Activated CD4-positive, alpha-beta T cell treated with anti-CD3 and anti-CD28 coated beads, Interleukin-2, amount 10 ng/mL, durations not matched to agents 24 days and 14 days (primary cell): ENCODE measurements around the gene SEPSECS. TPM values are rescaled to one million over a fixed set of nuclear protein-coding genes. Genes with fewer than 3 reads are reported as not detected.

ENCODE experiments used
- DNase-seq: peaks from one replicate; pipeline ENCODE4 v3.0.0; 2022
- H3K27ac Mint-ChIP-seq: one replicate; pipeline ENCODE4 v1.8.0; 2022; ENCODE audit warnings: mild to moderate bottlenecking, mixed read lengths
- H3K27me3 Mint-ChIP-seq: one replicate; pipeline ENCODE4 v1.8.0; 2022; ENCODE audit warnings: mixed read lengths
- H3K36me3 Mint-ChIP-seq: one replicate; pipeline ENCODE4 v1.8.0; 2022; ENCODE audit warnings: low read depth, mild to moderate bottlenecking, mixed read lengths
- H3K4me1 Mint-ChIP-seq: one replicate; pipeline ENCODE4 v1.8.0; 2021; ENCODE audit warnings: mixed read lengths
- H3K4me3 Mint-ChIP-seq: one replicate; pipeline ENCODE4 v1.8.0; 2022; ENCODE audit warnings: mild to moderate bottlenecking, moderate library complexity, mixed read lengths
- H3K9me3 Mint-ChIP-seq: one replicate; pipeline ENCODE4 v1.8.0; 2021; ENCODE audit warnings: mixed read lengths
- intact Hi-C: fragments of 100-400 bp; cut with micrococcal nuclease; formaldehyde crosslinking; loops from one replicate; pipeline ENCODE4 v1.15.1; 2023
- total RNA-seq: library from RNA; stranded (reverse); gene quantifications from 2 replicates; pipeline ENCODE4 v1.2.3, GENCODE V29; 2022

SEPSECS gene
- total RNA-seq, 1 donor from 2014 or later = 13.2 TPM

DNA sequence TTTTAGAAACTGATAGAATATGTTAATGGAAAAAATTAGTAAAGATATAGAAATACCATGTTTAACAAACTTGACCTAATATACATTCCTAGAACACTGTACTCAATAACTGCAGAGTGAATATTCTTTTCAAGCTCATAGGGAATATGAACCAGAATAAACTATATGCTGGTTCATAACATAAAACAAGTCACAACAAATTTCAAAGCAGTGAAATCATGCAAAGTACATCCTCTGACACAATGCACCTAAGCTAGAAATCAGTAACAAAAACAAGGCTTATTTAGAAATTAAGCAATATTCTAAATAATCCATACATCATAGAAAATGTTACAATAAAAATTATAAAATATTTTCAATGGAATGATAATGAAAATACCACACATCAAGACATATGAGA, 9.2 kb upstream of the SEPSECS start:
- Mint-ChIP-seq H3K9me3 (no peaks in the 10 kb centered on the region), H3K36me3 (peaks cover 40% of the 10 kb centered on the region), H3K27ac (no peak overlapping the region), H3K27me3 (no peaks in the 10 kb centered on the region), H3K4me3 (no peak overlapping the region), H3K4me1 (peaks cover 5% of the 10 kb centered on the region)
- intact Hi-C loops = loop anchor here (10.0 kb wide), 1 partner anchor 1415 kb away; the partner anchor contains the start of gene TBC1D19
- no peak for DNase-seq

DNA sequence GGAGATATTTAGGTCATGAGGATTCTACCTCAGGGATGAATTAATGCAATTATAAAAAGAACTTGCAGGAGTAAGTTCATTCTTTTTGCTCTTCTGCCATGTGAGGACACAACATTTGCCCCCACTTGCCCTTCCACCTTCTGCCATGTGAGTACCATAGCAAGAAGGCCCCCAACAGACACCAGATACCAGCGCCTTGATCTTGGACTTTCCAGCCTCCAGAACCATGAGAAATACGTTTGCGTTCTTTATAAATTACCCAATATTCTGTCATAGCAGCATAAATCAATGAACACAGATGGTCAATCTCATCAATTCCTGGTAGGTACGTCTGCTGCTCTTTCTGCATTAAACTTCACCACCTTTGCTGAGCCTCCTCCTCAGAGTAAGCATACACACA, 5.7 kb upstream of the SEPSECS start:
- H3K36me3 Mint-ChIP-seq = peaks cover 35% of the 10 kb centered on the region

DNA sequence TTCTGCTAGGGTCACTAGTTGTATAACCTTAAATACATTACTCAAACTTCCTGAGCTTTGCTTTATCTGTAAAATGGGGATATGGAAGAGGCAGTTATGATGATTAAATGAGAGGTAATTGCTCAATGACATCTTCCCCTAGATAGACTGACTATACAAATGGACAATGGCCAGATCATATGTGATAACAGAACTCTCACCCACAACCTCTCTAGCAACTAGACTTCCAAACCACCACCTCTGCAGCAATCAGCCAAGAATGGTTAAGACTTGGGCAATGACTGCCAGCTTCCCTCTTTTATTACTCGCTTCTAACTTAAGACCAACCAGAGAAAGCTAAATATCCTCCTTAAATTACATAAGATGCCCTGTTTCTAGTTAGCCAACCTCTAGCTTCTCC, 2.9 kb upstream of the SEPSECS start:
- peaks cover 28% of the 10 kb centered on the region for H3K36me3 Mint-ChIP-seq
- no peak for DNase-seq
- H3K27me3 Mint-ChIP-seq = peaks cover 2% of the 10 kb centered on the region
- H3K27ac Mint-ChIP-seq = no peak overlapping the region
- intact Hi-C loops = loop anchor here (5.0 to 10.0 kb wide), 2 partner anchors 691 to 1422 kb away; partner anchors contain the start of gene TBC1D19
- H3K4me3 Mint-ChIP-seq = no peak overlapping the region
- H3K4me1 Mint-ChIP-seq = peaks cover 33% of the 10 kb centered on the region
- H3K9me3 Mint-ChIP-seq = no peaks in the 10 kb centered on the region

More for the DNA sequence above, 5.7 kb upstream of the SEPSECS start:
- H3K27ac Mint-ChIP-seq = no peak overlapping the region
- H3K9me3 Mint-ChIP-seq = no peaks in the 10 kb centered on the region
- peaks cover 19% of the 10 kb centered on the region for H3K4me1 Mint-ChIP-seq
- H3K4me3 Mint-ChIP-seq = no peak overlapping the region
- H3K27me3 Mint-ChIP-seq = no peaks in the 10 kb centered on the region
- intact Hi-C loops = loop anchor here (10.0 kb wide), 1 partner anchor 1419 kb away; the partner anchor contains the start of gene TBC1D19
- DNase-seq = no peak

DNA sequence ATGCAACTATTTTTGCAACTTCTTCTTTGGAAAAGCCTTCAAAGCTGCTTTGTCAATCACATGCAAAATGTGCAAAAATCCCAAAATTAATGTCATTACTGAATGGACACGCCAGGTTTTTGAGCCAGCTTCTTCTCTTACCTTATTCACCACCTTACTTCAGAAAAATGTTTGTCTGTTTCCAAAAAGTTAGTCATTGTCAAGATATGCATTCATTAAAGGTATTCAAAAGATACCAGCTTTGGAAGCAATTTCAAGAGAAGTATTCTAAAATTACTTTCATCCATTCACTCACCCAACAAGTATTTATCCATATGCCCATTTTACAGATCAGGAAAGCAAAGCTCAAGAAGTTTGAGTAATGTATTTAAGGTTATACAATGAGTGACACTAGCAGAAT, 2.3 kb upstream of the SEPSECS start:
- Mint-ChIP-seq H3K4me3 (no peak overlapping the region), H3K4me1 (peaks cover 35% of the 10 kb centered on the region), H3K36me3 (peaks cover 29% of the 10 kb centered on the region), H3K27me3 (peaks cover 2% of the 10 kb centered on the region), H3K9me3 (no peaks in the 10 kb centered on the region), H3K27ac (no peak overlapping the region)
- intact Hi-C loops = loop anchor here (5.0 to 10.0 kb wide), 2 partner anchors 690 to 1422 kb away; partner anchors contain the start of gene TBC1D19
- no peak for DNase-seq

DNA sequence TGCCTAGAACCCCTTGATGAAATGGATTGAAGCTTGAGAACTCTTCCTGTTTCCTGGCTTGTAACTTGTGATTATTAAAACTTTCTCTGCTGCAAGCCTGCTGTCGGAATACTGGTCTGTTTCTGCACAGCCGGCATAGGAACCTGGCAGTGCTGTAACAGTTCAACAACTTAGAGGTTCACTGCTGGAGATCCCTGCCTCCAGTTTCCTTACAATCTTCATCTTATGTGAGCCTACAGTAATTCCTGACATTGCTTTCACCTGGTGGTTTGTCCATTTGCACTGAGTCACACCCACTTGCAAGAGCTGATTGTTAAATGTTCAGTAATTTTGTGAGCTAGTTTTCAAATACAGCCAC, 1.3 kb upstream of the SEPSECS start:
- Mint-ChIP-seq H3K4me3 (peak overlapping the region; percentile 85), H3K27me3 (peaks cover 2% of the 10 kb centered on the region), H3K36me3 (peaks cover 30% of the 10 kb centered on the region), H3K27ac (peak overlapping the region; percentile 100), H3K9me3 (no peaks in the 10 kb centered on the region), H3K4me1 (peaks cover 33% of the 10 kb centered on the region)
- DNase-seq = no peak
- intact Hi-C loops = loop anchor here (2.0 to 10.0 kb wide), 4 partner anchors 39 to 1423 kb away; partner anchors contain the start of genes SMIM20 and TBC1D19

DNA sequence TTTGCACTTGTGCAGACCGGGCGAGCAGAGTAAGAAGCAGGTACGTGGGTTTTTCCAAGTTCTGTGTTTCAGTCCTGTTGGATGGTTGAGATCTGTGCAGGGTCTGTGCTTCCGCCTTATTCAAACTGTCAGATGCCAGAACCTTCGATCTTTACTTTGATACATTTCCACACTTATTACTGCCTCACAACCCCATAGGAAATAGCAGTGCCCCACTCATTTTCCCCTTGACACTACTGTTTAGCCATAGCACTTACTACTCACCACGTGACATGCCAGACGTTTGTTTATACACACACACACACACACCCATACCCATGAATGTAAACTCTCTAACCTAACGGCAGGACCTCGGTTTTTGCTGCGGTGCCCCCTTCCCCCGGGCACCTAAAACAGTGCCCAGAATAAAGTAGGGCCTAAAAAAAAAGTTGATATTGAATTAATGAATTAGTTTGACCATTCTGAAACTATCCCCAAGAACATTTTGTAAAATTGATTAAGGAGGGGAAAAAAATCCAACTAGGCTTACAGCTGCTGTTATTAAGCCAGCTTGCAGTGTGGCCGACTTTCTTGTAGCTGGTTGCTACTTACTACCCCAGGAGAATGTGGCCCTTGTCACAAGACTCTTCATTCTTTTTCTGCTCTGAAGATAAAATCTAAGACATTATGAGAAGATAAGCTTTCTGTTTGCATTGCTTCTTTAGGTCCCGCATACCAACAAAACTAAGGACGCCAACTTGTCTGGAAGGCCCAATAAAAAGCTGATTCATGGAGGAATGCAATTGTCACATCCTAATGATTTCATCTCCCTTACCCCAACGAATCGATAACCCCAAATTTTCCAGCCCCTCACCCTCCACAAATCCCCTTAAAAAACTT, 704 bp upstream of the SEPSECS start:
- Mint-ChIP-seq H3K4me3 (peak overlapping the region; percentile 85), H3K27ac (peak overlapping the region; percentile 100), H3K9me3 (no peaks in the 10 kb centered on the region), H3K4me1 (peaks cover 33% of the 10 kb centered on the region), H3K27me3 (peaks cover 2% of the 10 kb centered on the region), H3K36me3 (peaks cover 24% of the 10 kb centered on the region)
- DNase-seq = peak; percentile 60
- intact Hi-C loops = loop anchor here (1.0 to 10.0 kb wide), 9 partner anchors 18 to 1424 kb away; partner anchors contain the start of genes ANAPC4, DHX15, SMIM20 and TBC1D19

DNA sequence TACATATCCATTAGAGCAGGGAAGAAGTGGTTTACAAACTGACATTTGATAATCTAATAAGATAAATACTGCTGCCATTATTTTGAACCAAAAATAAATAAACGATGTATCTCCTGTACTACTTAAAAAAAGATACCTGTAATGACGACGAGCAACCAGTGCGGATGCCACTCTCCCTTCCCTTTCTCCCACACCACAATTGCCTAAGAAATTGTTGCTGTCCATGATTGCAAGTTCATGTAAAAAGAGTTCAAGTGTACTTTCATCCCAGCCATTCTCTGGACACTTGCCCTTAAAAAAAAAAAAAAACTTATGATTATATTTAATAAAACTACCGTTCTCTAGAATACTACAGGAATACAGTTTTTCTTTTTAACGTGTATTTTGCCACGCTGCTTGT, 1.4 kb downstream of the SEPSECS start:
- intact Hi-C loops = no loop called here

DNA sequence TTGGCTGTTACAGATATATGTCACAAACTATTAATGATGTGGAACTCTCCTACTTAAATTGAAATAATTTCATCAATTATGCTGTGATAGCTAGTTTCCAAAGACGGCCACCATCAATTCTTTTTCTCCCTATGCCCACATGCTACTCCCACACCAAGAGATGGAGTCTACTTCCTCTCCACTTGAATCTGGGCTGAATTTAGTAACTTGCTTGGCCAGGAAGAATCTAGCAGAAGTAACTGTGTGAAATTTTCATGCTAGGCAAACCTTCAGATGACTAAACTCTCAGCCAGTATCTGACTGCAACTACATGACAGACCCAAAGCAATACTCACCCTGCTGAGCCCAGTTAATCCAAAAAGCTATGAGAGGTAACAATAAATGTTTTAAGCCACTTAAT, 3.2 kb downstream of the SEPSECS start:
- Mint-ChIP-seq H3K27ac (no peak overlapping the region), H3K9me3 (no peaks in the 10 kb centered on the region), H3K27me3 (peaks cover 2% of the 10 kb centered on the region), H3K36me3 (peaks cover 14% of the 10 kb centered on the region), H3K4me1 (peaks cover 23% of the 10 kb centered on the region), H3K4me3 (no peak overlapping the region)
- DNase-seq = peak; percentile 40
- intact Hi-C loops = no loop called here

More for the DNA sequence above, 1.4 kb downstream of the SEPSECS start:
- Mint-ChIP-seq H3K9me3 (no peaks in the 10 kb centered on the region), H3K4me3 (peak overlapping the region; percentile 85), H3K27ac (peak overlapping the region; percentile 100), H3K36me3 (peaks cover 20% of the 10 kb centered on the region), H3K27me3 (peaks cover 2% of the 10 kb centered on the region), H3K4me1 (peaks cover 31% of the 10 kb centered on the region)
- DNase-seq = peak; percentile 46

DNA sequence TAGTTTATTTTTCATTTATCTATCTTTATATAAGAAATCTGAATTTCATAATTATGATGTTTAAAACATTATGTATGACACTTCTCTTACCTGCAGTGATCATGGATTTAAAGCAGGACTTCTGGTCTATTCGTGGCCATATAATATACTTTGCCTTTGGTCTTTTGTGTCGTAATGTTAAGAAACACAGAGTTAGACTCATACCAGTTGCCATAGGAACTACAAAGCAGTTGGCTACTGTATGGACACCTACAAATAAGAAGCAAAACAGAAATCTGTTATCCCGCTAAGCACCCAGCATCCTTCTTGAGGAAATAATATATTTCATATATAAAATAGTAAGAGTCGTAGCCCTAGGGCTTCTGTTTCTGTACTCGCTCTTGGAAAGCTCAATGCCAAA, 4.3 kb downstream of the SEPSECS start:
- peaks cover 2% of the 10 kb centered on the region for H3K27me3 Mint-ChIP-seq
- peaks cover 16% of the 10 kb centered on the region for H3K4me1 Mint-ChIP-seq
- no peak overlapping the region for H3K4me3 Mint-ChIP-seq
- no peak for DNase-seq
- intact Hi-C loops = no loop called here
- peaks cover 17% of the 10 kb centered on the region for H3K36me3 Mint-ChIP-seq
- no peak overlapping the region for H3K27ac Mint-ChIP-seq
- H3K9me3 Mint-ChIP-seq = no peaks in the 10 kb centered on the region

DNA sequence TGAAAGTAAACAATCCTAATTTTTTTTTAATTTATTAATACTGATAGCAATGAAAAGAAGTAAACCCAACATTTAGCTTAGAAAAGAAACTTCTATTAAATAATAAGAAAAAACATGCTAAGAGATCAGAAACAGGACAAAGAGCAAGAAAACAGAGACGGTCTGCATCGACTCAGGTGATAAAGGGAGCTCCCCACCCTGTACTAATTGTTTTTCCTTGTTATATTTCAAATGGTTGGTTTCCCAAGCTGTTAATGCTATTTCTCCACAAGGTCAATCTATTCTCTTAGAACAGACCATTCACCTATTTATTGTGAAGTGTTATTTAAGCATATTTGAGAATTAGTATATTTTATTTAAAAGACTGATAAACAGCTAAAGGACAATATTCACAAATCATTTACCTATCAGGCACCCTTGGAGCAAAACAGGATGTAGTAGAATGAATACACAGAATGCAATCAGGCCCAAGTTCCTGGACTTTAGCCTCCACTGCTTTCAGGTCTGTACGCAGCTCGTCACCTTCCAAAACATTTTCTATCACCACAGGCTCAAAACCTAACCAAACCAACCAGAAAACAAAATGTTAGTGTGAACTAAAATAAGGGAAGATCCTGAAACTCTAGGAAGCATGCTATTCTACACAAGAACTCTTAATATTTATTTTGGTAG, 5.5 kb downstream of the SEPSECS start:
- no peaks in the 10 kb centered on the region for H3K27me3 Mint-ChIP-seq
- H3K4me1 Mint-ChIP-seq = peaks cover 9% of the 10 kb centered on the region
- no peaks in the 10 kb centered on the region for H3K9me3 Mint-ChIP-seq
- H3K4me3 Mint-ChIP-seq = no peak overlapping the region
- intact Hi-C loops = no loop called here
- peaks cover 20% of the 10 kb centered on the region for H3K36me3 Mint-ChIP-seq
- peak; percentile 22 for DNase-seq
- H3K27ac Mint-ChIP-seq = no peak overlapping the region

DNA sequence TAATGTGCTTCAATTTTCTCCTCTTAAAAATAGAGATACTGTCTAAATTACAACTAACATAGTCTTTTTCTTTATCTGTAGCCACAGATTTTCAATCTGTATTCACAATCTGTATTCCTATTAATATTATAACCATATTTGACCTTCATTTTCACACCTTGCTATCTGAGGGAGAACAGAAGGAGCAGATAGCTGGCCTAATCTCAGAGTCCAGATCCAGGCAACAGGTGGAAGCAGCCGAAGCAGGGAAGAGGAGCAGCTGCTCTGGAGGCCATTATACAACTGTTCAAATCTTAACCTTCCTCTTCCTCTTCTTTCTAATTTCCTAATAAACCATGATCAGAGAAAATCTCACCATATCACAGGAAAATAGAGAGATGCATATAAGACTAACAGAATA, 14.2 kb downstream of the SEPSECS start:
- no peaks in the 10 kb centered on the region for H3K9me3 Mint-ChIP-seq
- peak; percentile 5 for DNase-seq
- H3K36me3 Mint-ChIP-seq = peaks cover 23% of the 10 kb centered on the region
- no peaks in the 10 kb centered on the region for H3K4me1 Mint-ChIP-seq
- intact Hi-C loops = loop anchor here (10.0 kb wide), 1 partner anchor 101 kb away; no protein-coding TSS in a partner anchor
- H3K27ac Mint-ChIP-seq = no peak overlapping the region
- no peak overlapping the region for H3K4me3 Mint-ChIP-seq
- H3K27me3 Mint-ChIP-seq = no peaks in the 10 kb centered on the region

DNA sequence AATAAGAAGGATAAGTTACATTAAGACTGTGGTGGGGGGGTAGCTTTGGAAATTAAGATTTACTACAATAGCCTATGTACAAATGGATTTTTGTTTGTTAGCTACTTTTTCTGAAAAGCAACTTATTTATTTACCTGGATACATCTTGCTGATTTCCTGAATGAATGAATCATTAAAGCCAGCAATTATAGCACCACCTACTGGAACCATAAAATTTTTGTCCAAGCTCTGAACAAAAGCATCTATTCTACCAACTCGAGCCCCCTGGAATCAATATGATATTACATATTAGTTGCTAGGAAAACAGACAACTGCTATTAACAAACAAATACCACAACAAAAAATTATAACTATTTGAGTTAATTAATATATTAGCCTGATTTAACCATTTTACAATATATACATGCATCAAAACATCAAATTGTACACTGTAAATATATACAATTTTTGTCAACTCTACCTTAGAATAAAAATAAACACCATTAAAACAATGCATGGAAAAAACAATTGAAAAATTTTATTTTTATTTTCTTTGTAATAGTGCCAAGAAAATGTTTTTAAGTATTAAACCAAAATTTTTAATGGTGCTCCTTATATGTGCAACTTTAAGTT, 15.3 kb downstream of the SEPSECS start:
- Mint-ChIP-seq H3K27me3 (no peaks in the 10 kb centered on the region), H3K4me3 (no peak overlapping the region), H3K36me3 (peaks cover 19% of the 10 kb centered on the region), H3K4me1 (no peaks in the 10 kb centered on the region), H3K27ac (no peak overlapping the region), H3K9me3 (no peaks in the 10 kb centered on the region)
- intact Hi-C loops = loop anchor here (1.0 to 10.0 kb wide), 2 partner anchors 100 to 165 kb away; no protein-coding TSS in a partner anchor
- peak; percentile 53 for DNase-seq

DNA sequence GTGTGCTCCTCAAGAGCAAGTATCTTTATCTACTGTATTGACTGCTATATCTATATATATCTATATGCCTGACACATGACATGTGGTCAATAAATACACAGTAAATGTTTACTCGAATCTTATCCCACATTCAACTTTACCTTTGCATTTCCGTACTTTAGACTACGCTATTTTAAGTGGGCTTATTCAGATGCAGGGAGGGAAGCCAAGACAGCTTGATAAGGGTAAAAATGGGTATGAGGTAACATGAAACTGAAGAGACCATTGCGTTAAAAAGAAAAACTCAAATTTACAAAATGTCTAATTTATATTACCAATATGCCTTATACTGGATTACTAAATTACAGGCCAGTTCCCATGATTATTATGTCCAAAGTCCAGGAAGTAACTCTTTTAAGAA, 17.8 kb downstream of the SEPSECS start:
- H3K27ac Mint-ChIP-seq = no peak overlapping the region
- H3K4me3 Mint-ChIP-seq = no peak overlapping the region
- intact Hi-C loops = loop anchor here (10.0 kb wide), 1 partner anchor 98 kb away; no protein-coding TSS in a partner anchor
- peaks cover 36% of the 10 kb centered on the region for H3K36me3 Mint-ChIP-seq
- DNase-seq = peak; percentile 7
- H3K27me3 Mint-ChIP-seq = no peaks in the 10 kb centered on the region
- H3K9me3 Mint-ChIP-seq = no peaks in the 10 kb centered on the region
- H3K4me1 Mint-ChIP-seq = no peaks in the 10 kb centered on the region
